ENCODE data around the gene SMPD4. TPM values are rescaled to one million over a fixed set of nuclear protein-coding genes. Genes with fewer than 3 reads are reported as not detected.
"Not testable (repeated sequence)": the region's sequence is repeated elsewhere in the genome, so short reads cannot be mapped to it uniquely, and the experiment has no call there.

Gene SMPD4
- total RNA-seq, 1 donor from 2014 or later = 35.7 TPM

DNA sequence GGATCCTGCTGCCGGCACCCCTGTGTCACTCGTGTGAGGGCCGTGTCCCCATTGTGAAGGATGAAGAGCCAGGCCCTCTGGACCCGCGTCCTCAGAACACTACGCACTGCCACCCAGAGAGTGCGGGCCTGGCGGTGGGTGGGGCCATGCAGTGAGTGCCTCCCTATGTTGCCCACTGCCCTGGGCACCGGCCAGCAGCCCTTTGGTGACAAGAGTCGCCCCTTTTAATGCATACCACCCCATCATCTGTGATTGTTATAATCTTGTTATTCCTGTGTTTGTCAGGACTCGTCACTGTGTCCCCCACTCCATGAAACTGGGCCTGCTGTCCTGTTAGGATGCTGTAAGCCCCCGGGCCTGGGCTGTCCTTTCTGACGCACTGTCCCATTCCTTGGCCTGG is 43.1 kb downstream of the SMPD4 start:
- not testable (repeated sequence) for DNase-seq, H3K9me3 ChIP-seq, ATAC-seq

DNA sequence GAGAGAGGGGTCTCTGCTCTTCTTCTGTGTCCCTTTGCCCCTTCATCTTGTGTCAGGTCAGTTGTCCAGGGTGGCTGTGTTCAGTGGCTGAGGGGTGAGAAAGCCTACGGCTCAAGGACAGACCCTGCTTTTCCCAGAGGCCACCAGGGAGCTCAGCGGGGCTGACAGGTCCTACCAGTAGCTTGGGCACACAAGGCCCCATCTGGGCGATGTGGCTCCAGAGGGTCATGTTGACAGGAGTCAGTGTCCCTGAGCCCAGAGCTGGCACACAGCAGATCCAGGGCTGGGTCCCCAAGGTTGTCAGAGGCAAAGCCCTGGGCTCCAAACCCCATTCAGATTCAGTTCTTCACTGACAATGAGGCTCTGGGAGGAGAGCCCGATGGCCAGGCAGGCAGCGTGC is 44.3 kb downstream of the SMPD4 start:
- H3K27me3 ChIP-seq (ENCODE audit: low read depth); H3K4me1 ChIP-seq; DNase-seq; H3K9me3 ChIP-seq; intact Hi-C loops (cut with DNase I); H3K27ac ChIP-seq; ATAC-seq; H3K4me3 ChIP-seq; H3K36me3 ChIP-seq: not testable (repeated sequence)

More for the DNA sequence above, 43.1 kb downstream of the SMPD4 start:
- H3K27me3 ChIP-seq (ENCODE audit: low read depth); H3K4me1 ChIP-seq; intact Hi-C loops (cut with DNase I); H3K4me3 ChIP-seq; H3K36me3 ChIP-seq; H3K27ac ChIP-seq: not testable (repeated sequence)

DNA sequence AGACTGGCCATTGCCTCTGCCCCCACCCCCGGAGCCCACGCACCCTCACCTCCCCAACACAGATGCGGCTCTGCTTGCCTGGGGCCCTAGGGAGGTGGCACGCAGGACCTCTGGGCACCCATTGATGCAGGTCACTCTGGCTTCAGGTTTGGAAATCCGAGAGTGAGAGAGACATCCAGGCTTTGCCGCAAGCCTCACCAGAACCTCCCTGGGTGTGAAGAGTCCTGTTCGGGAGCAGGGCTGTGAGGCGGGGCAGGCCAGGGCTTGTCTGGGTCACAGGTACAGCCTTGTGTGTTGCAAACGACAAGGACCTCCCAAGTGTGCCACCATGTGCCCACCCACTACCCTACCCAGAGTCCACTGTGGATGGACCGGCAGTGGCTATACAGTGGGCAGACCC is 44.9 kb downstream of the SMPD4 start:
- H3K36me3 ChIP-seq; H3K4me1 ChIP-seq; intact Hi-C loops (cut with DNase I); ATAC-seq; H3K9me3 ChIP-seq; DNase-seq; H3K4me3 ChIP-seq; H3K27me3 ChIP-seq (ENCODE audit: low read depth); H3K27ac ChIP-seq: not testable (repeated sequence)

DNA sequence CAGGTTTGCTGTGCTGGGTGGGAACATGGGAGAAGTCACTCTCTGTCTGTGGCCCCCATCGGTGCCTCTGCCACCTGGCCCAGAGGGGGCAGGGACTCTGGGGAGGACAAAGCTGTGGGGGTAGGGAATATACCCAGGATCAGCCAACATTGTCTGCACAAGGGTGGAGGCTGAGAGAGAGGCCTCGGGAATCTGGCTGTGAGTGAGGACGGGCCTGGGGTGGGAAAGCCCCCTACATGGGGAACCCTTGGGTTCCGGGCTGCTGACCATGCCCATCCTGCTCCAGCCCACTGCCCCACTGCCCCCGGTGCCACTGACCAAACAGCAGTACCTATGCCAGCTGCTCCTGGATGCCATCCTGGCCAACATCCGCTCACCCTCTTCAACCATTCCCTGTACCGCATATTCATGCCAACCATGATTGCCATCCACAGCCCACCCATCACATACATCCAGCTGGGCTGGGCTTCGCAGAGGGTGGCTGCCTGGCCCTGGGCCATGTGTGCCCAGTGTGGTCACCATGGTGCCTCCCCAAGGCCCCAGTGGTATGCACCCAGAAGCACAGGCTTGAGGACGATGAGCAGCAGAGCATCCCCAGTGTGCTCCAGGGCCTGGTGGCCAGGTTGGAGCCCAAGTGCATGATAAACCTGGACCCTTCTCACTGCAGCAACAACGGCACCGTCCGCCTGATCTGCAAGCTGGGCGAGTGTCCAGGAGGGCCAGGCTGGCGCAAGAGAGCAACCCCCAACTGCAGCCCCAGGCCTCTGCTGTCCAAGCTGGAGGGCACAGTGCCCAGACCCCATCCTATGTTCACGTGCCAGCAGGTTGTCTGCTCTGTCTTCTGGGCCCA is 45.5 kb downstream of the SMPD4 start:
- no peak overlapping the region for H3K27ac ChIP-seq
- ATAC-seq = no peak
- intact Hi-C loops (cut with DNase I) = no loop called here
- TF ChIP-seq, protein P1, sequence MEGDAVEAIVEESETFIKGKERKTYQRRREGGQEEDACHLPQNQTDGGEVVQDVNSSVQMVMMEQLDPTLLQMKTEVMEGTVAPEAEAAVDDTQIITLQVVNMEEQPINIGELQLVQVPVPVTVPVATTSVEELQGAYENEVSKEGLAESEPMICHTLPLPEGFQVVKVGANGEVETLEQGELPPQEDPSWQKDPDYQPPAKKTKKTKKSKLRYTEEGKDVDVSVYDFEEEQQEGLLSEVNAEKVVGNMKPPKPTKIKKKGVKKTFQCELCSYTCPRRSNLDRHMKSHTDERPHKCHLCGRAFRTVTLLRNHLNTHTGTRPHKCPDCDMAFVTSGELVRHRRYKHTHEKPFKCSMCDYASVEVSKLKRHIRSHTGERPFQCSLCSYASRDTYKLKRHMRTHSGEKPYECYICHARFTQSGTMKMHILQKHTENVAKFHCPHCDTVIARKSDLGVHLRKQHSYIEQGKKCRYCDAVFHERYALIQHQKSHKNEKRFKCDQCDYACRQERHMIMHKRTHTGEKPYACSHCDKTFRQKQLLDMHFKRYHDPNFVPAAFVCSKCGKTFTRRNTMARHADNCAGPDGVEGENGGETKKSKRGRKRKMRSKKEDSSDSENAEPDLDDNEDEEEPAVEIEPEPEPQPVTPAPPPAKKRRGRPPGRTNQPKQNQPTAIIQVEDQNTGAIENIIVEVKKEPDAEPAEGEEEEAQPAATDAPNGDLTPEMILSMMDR (IDR thresholded peaks at IDR 0.05) = no peak
- H3K9me3 ChIP-seq = no peaks in the 10 kb centered on the region
- H3K27me3 ChIP-seq (ENCODE audit: low read depth) = no peaks in the 10 kb centered on the region
- DNase-seq = no peak
- H3K4me3 ChIP-seq = no peak overlapping the region
- H3K36me3 ChIP-seq = no peaks in the 10 kb centered on the region
- H3K4me1 ChIP-seq = no peaks in the 10 kb centered on the region

DNA sequence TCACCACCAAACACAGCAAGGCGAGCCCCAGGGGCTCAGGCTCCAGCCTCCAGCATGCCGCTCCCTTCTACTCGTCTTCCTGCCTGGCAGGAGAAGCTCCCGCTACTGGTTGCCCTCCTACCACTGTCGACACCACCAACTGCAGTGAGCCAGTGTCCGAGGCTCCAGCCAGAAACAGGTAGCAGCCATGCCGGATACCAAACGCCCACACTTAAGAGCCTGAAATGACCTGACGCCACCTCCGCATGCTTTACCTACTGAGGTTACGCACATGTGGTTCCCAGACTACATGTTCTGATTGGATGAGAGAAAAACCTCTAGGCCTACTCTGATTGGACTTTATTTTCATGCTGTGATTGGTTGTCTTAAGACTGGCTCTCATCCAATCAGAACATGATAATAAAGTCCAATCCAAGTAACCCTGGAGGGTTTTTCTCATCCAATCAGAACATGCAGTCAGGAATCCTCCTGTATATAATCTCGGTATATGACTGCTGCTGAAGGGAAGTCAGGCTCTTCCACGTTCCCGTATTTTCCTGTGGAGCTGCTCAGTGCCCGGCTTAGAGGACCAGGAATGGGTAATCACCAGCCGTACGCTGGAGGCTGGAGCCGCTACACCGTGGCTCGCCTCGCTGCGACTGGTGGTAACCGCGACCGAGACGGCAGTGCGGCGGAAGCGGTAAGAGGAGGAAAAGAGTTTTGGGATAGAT is 52.1 kb downstream of the SMPD4 start, which contains the start of gene POTEF:
Gene POTEF, minus strand, starts transcription at position 103 of the 710 bp plus-strand sequence. CDS start 8,707 bp downstream, outside the sequence.
- H3K27me3 ChIP-seq (ENCODE audit: low read depth); H3K27ac ChIP-seq; H3K9me3 ChIP-seq; H3K4me3 ChIP-seq; H3K36me3 ChIP-seq; ATAC-seq; intact Hi-C loops (cut with DNase I); H3K4me1 ChIP-seq; DNase-seq: not testable (repeated sequence)

DNA sequence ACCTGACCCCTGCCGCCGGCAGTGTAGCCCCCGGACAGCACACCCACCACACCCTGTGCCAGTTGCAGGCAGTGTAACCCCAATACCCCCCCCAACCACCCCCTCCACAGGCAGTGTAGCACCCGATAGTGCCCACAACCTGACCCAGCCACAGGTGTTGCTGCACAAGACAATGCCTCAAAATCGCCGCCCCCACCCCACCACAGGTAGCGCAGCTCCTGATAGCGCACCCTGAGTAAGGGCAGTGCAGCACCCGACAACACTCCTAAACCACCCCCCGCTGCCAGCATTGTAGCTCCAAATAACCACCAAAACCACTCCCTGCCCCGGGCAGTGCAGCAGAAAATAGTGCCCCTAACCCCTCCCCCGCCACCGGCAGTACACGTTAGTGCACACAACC is 52.9 kb downstream of the SMPD4 start:
- H3K9me3 ChIP-seq; H3K27ac ChIP-seq; H3K4me3 ChIP-seq; ATAC-seq; intact Hi-C loops (cut with DNase I); H3K36me3 ChIP-seq; H3K4me1 ChIP-seq; H3K27me3 ChIP-seq (ENCODE audit: low read depth): not testable (repeated sequence)
- peak; percentile 35 for DNase-seq

DNA sequence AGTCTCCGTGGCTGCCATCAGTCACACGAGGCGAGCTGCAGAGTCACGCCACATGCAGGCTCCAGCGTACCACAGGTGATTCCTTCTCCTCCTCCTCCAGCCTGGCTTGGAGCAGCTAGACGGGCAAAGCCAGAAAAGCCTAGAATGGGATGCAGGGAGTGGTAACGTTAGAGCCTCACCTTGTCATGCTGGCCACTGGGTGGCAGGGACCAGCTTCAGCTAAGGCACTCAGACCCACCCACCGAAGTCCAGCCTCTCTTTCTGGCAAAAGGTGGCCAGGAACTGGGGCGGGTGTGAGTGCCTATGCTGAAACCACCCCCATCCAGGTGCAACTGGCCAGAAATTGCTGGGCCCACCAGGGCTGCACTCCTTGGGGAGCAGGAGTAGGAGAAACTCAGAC is 53.7 kb downstream of the SMPD4 start:
- DNase-seq; H3K27ac ChIP-seq; H3K9me3 ChIP-seq; H3K27me3 ChIP-seq (ENCODE audit: low read depth); ATAC-seq; H3K36me3 ChIP-seq; intact Hi-C loops (cut with DNase I); H3K4me1 ChIP-seq; H3K4me3 ChIP-seq: not testable (repeated sequence)

DNA sequence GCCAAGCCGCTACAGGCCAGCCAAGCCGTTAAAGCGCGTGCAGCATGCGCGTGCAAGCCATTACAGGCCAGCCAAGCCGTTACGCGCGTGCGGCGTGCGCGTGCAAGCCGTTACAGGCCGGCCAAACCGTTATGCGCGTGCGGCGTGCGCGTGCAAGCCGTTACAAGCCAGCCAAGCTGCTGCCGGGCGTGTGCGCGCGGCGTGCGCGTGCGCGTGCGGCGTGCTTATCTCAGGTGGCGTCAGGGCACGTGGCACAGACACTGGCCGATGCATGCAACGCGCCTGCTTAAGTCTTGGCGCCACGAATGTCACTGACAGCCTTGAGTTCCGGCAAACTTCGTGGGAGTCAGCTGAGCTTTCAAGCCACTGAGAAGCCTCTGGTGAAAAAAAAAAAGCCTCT is 60.5 kb downstream of the SMPD4 start:
- H3K4me1 ChIP-seq; intact Hi-C loops (cut with DNase I); ATAC-seq; H3K4me3 ChIP-seq; H3K9me3 ChIP-seq; H3K27ac ChIP-seq; H3K36me3 ChIP-seq; H3K27me3 ChIP-seq (ENCODE audit: low read depth); DNase-seq: not testable (repeated sequence)

DNA sequence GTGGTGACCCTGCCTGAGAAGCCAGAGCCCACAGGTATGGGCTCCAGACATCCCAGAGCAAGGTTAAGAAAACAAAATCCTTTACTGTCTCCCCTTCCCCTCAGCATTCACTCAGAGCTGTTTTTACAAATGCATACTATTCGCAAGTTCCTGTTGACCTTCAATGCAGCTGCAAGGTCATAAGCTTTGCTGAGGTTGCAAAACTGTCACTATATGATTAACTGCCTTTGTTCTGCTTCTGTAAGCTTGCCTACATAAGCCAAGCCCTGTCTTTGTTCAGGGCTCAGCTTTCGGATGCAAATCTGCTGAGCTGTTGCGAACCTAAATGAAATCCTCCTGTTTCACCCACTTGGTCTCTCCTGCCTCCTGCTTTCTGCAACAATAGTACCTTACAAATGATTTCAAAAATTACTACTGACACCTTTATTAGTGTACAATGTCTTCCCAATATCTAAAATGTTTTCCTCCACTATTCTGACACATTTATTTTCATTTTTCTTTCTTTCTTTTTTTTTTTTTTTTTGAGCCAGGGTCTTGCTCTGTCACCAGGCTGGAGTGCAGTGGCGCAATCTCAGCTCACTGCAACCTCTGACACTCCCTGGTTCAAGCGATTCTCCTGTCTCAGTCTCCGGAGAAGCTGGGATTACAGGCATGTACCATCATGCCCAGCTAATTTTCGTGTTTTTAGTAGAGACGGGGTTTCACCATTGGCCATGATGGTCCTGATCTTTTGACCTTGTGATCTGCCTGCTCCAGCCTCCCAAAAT is 78.6 kb downstream of the SMPD4 start:
- ATAC-seq; H3K27me3 ChIP-seq (ENCODE audit: low read depth); intact Hi-C loops (cut with DNase I); DNase-seq; H3K4me3 ChIP-seq; H3K4me1 ChIP-seq; H3K36me3 ChIP-seq; H3K27ac ChIP-seq; H3K9me3 ChIP-seq: not testable (repeated sequence)

Other genes starting within 250 kb of the SMPD4 start
- not detected for gene RAB6C, start 201.9 kb downstream of the SMPD4 start, total RNA-seq
- gene POTEF, start 52.4 kb downstream of the SMPD4 start, total RNA-seq = not detected
- gene CCDC74B, start 36.5 kb downstream of the SMPD4 start, total RNA-seq = 7.2 TPM
- 125 TPM for gene MZT2B, start 660 bp upstream of the SMPD4 start, total RNA-seq
- not detected for gene TUBA3E, start 16.8 kb upstream of the SMPD4 start, total RNA-seq
- 55.9 TPM for gene IMP4, start 161.3 kb upstream of the SMPD4 start, total RNA-seq
- 74.1 TPM for gene PTPN18, start 174.5 kb upstream of the SMPD4 start, total RNA-seq

All from lower lobe of right lung (tissue), 2 donors.